SK-N-SH (cell line): ENCODE results near the gene AP3S1. TPM values are rescaled to one million over a fixed set of nuclear protein-coding genes. Genes with fewer than 3 reads are reported as not detected.

Experiments used
- CTCF ChIA-PET: fragments of 300-600, 350-600 bp; formaldehyde crosslinking; extraction: SDS; loops from one replicate; lab custom pipeline; 2021; lab: Yijun Ruan, JAX
- POLR2A ChIA-PET: fragments of 350-600 bp; sonication (Branson Sonifier 250); formaldehyde crosslinking; extraction: SDS; loops from one replicate; lab custom pipeline; 2020; ENCODE audit warnings: antibody characterized with exemption, inconsistent platforms; lab: Yijun Ruan, JAX
- DNase-seq: peaks from one replicate; pipeline ENCODE4 v3.0.0; 2012
- H2AFZ ChIP-seq: fragments of 200-600 bp; sonication (generic); 2 replicates; pipeline ENCODE4 v1.8.1; 2016; ENCODE audit warnings: antibody characterized with exemption, mild to moderate bottlenecking, low read depth
- H3F3A ChIP-seq: fragments of 200-600 bp; sonication (generic); replicated peaks from 2 replicates; pipeline ENCODE3; 2016; ENCODE audit warnings: antibody characterized with exemption, mild to moderate bottlenecking; ENCODE audit not compliant: insufficient read depth
- H3K27ac ChIP-seq, 2 experiments: fragments of 200-500 bp in 1 of 2; fragments of 200-600 bp in 1 of 2; sonication (Bioruptor generic) in 1 of 2; sonication (generic), shearing (Covaris generic) in 1 of 2; 2 replicates each; pipeline versions ENCODE4 v1.5.1 to v1.6.1; 2014 to 2016; ENCODE audit warnings: low read depth in 2 of 2, inconsistent platforms in 1 of 2, low read length in 1 of 2, mild to moderate bottlenecking in 1 of 2, mixed read lengths in 1 of 2
- H3K27me3 ChIP-seq: fragments of 200-600 bp; sonication (generic), shearing (Covaris generic); 2 replicates; pipeline ENCODE4 v1.6.1; 2016; ENCODE audit warnings: mixed run types; ENCODE audit not compliant: insufficient read depth
- H3K36me3 ChIP-seq, 2 experiments: fragments of 200-500 bp in 1 of 2; fragments of 200-600 bp in 1 of 2; sonication (Bioruptor generic) in 1 of 2; sonication (generic) in 1 of 2; replicated peaks in 1 of 2; 2 replicates each; pipeline versions ENCODE3 to v1.5.1; 2014 to 2016; ENCODE audit warnings: low read length in 1 of 2, mild to moderate bottlenecking in 1 of 2; ENCODE audit not compliant: insufficient read depth in 2 of 2, control insufficient read depth in 1 of 2
- H3K4me1 ChIP-seq, 2 experiments: fragments of 200-500 bp in 1 of 2; fragments of 200-600 bp in 1 of 2; sonication (Bioruptor generic) in 1 of 2; sonication (generic), shearing (Covaris generic) in 1 of 2; 2 replicates each; pipeline versions ENCODE4 v1.5.1 to v1.6.1; 2014 to 2016; ENCODE audit warnings: low read depth in 1 of 2, low read length in 1 of 2, mixed run types in 1 of 2; ENCODE audit not compliant: insufficient read depth in 2 of 2, control insufficient read depth in 1 of 2
- H3K4me2 ChIP-seq: fragments of 200-600 bp; sonication (generic), shearing (Covaris generic); 2 replicates; pipeline ENCODE4 v1.6.1; 2017; ENCODE audit warnings: mixed run types
- H3K4me3 ChIP-seq, 2 experiments: fragments of 200-500 bp in 1 of 2; fragments of 200-600 bp in 1 of 2; sonication (Bioruptor generic) in 1 of 2; sonication (generic), shearing (Covaris generic) in 1 of 2; 2 replicates each; pipeline versions ENCODE4 v1.5.1 to v1.8.1; 2014 to 2016; ENCODE audit warnings: low read depth in 2 of 2, inconsistent platforms in 1 of 2, low read length in 1 of 2, mild to moderate bottlenecking in 1 of 2, mixed read lengths in 1 of 2, moderate library complexity in 1 of 2
- H3K79me2 ChIP-seq: fragments of 200-600 bp; sonication (generic); 2 replicates; pipeline ENCODE4 v1.8.1; 2017; ENCODE audit warnings: mild to moderate bottlenecking; ENCODE audit not compliant: insufficient read depth
- H3K9ac ChIP-seq: fragments of 200-600 bp; sonication (generic); 2 replicates; pipeline ENCODE4 v1.6.1; 2017; ENCODE audit warnings: mixed run types
- H3K9me2 ChIP-seq: fragments of 200-600 bp; sonication (generic); 2 replicates; pipeline ENCODE4 v1.6.1; 2017; ENCODE audit warnings: mixed run types
- H3K9me3 ChIP-seq: fragments of 200-600 bp; sonication (generic); 2 replicates; pipeline ENCODE4 v1.6.1; 2017; ENCODE audit warnings: mixed run types, mild to moderate bottlenecking, moderate library complexity
- H4K20me1 ChIP-seq: fragments of 200-600 bp; sonication (generic); 2 replicates; pipeline ENCODE4 v1.6.1; 2017; ENCODE audit warnings: mild to moderate bottlenecking, mixed run types; ENCODE audit not compliant: insufficient read depth
- CHD2 ChIP-seq: fragments of 150-350 bp; IDR thresholded peaks from 2 replicates; pipeline ENCODE4 v1.6.1; 2018; ENCODE audit warnings: low read length; ENCODE audit not compliant: partially characterized antibody
- CTCF ChIP-seq: fragments of 200-600 bp; sonication (generic); IDR thresholded peaks from 2 replicates; pipeline ENCODE4 v1.6.1; 2017; ENCODE audit warnings: antibody characterized with exemption, mild to moderate bottlenecking, moderate library complexity
- EP300 ChIP-seq, 2 experiments: IDR thresholded peaks; 2 replicates each; pipeline versions ENCODE4 v1.4.0 to v1.6.1; 2012; ENCODE audit warnings: borderline replicate concordance in 1 of 2, low read depth in 1 of 2, low read length in 1 of 2
- EZH2phosphoT487 ChIP-seq: fragments of 200-600 bp; sonication (generic); IDR thresholded peaks from 2 replicates; pipeline ENCODE4 v1.6.1; 2017; ENCODE audit warnings: low read depth, mixed run types, mild to moderate bottlenecking, antibody characterized with exemption, moderate library complexity, borderline replicate concordance
- FOXM1 ChIP-seq: IDR thresholded peaks from 2 replicates; pipeline ENCODE4 v1.4.0; 2012; ENCODE audit warnings: low read depth, mild to moderate bottlenecking
- GABPA ChIP-seq: IDR thresholded peaks from 2 replicates; pipeline ENCODE4 v1.4.0; 2012; ENCODE audit warnings: low read depth, mild to moderate bottlenecking
- IRF3 ChIP-seq: fragments of 150-350 bp; IDR thresholded peaks from 2 replicates; pipeline ENCODE4 v1.6.1; 2016; ENCODE audit warnings: mild to moderate bottlenecking, low read depth, low read length
- JUND ChIP-seq: IDR thresholded peaks from 2 replicates; pipeline ENCODE4 v1.4.0; 2012
- MXI1 ChIP-seq: IDR thresholded peaks from 2 replicates; pipeline ENCODE4 v1.6.1; 2012; ENCODE audit warnings: mild to moderate bottlenecking, low read depth, low read length, improper control_type of control experiment
- NFIC ChIP-seq: IDR thresholded peaks from 2 replicates; pipeline ENCODE4 v1.4.0; 2012; ENCODE audit warnings: borderline replicate concordance
- NRF1 ChIP-seq: IDR thresholded peaks from 2 replicates; pipeline ENCODE4 v1.6.1; 2012; ENCODE audit warnings: low read depth, mild to moderate bottlenecking, low read length
- POLR2AphosphoS5 ChIP-seq: IDR thresholded peaks from 2 replicates; pipeline ENCODE4 v1.6.1; 2012; ENCODE audit warnings: low read depth, low read length
- RAD21 ChIP-seq: IDR thresholded peaks from 2 replicates; pipeline ENCODE4 v1.6.1; 2012; ENCODE audit warnings: mild to moderate bottlenecking, low read length
- RCOR1 ChIP-seq: fragments of 150-350 bp; IDR thresholded peaks from 2 replicates; pipeline ENCODE4 v1.6.1; 2017; ENCODE audit warnings: antibody characterized with exemption, low read length
- RFX5 ChIP-seq: IDR thresholded peaks from 2 replicates; pipeline ENCODE4 v1.6.1; 2012; ENCODE audit warnings: mild to moderate bottlenecking, improper control_type of control experiment, low read length
- RXRA ChIP-seq: IDR thresholded peaks from 2 replicates; pipeline ENCODE4 v1.4.0; 2012; ENCODE audit warnings: low read depth, mild to moderate bottlenecking, borderline replicate concordance
- SIN3A ChIP-seq: IDR thresholded peaks from 2 replicates; pipeline ENCODE4 v1.6.1; 2012; ENCODE audit warnings: low read depth, mild to moderate bottlenecking, low read length, moderate library complexity, borderline replicate concordance
- SMC3 ChIP-seq: IDR thresholded peaks from 2 replicates; pipeline ENCODE4 v1.6.1; 2012; ENCODE audit warnings: low read depth, low read length, improper control_type of control experiment
- TAF1 ChIP-seq: IDR thresholded peaks from 2 replicates; pipeline ENCODE4 v1.6.1; 2012; ENCODE audit warnings: low read depth, mild to moderate bottlenecking, low read length, moderate library complexity, borderline replicate concordance
- TCF12 ChIP-seq: IDR thresholded peaks from 2 replicates; pipeline ENCODE4 v1.4.0; 2012
- TEAD4 ChIP-seq: IDR thresholded peaks from 2 replicates; pipeline ENCODE4 v1.4.0; 2012; ENCODE audit warnings: mild to moderate bottlenecking, borderline replicate concordance; ENCODE audit not compliant: insufficient read depth
- YY1 ChIP-seq: IDR thresholded peaks from 2 replicates; pipeline ENCODE4 v1.4.0; 2012; ENCODE audit warnings: low read depth, mild to moderate bottlenecking
- WGBS: methylation state at CpG from one replicate; pipeline ENCODE4 v1.1.6; 2017; ENCODE audit warnings: low lambda C conversion rate; 5-methylcytosine and 5-hydroxymethylcytosine counted together
- polyA plus RNA-seq, 3 experiments: library from polyadenylated mRNA; depleted of rRNA; stranded (reverse); fragments of >200 nt; gene quantifications; 2 replicates each; pipeline ENCODE4 v1.2.3, GENCODE V29; 2012
- TF ChIP-seq, protein P1 (sequence below): IDR thresholded peaks from 2 replicates; pipeline ENCODE4 v1.4.0; 2012; ENCODE audit warnings: low read depth, borderline replicate concordance
- TF ChIP-seq, protein P2 (sequence below): IDR thresholded peaks from 2 replicates; pipeline ENCODE4; 2012
- TF ChIP-seq, protein P3 (sequence below): IDR thresholded peaks from 2 replicates; pipeline ENCODE4 v1.4.0; 2012; ENCODE audit warnings: low read depth, borderline replicate concordance
- TF ChIP-seq, protein P4 (sequence below): fragments of 150-350 bp; IDR thresholded peaks from 2 replicates; pipeline ENCODE4 v1.6.1; 2017; ENCODE audit warnings: antibody characterized with exemption, low read length, low read depth, borderline replicate concordance

AP3S1 gene
- 21.6 and 26.3 TPM in 2 replicates for polyA plus RNA-seq (2012; rRNA removed)
- polyA plus RNA-seq (2012; cell fraction: cytosol; rRNA removed) = 39.6 and 64.4 TPM in 2 replicates
- polyA plus RNA-seq (2012; cell fraction: nucleus; rRNA removed) = 4.2 and 7.4 TPM in 2 replicates

GRCh38 chr5:115841382-115842088, at the start of gene AP3S1, which contains the start of gene ATG12:
Gene AP3S1, plus strand, starts transcription at chr5:115841935. Its CDS starts 103 bp downstream, at chr5:115842038.
Gene ATG12, minus strand, starts transcription at chr5:115841565. Its CDS starts 13 bp downstream, at chr5:115841552.
- POLR2A ChIA-PET = no interaction called here
- H3K36me3 ChIP-seq = peaks cover 15 to 18% of the 10 kb centered on the region in 2 experiments
- H3K4me2 ChIP-seq = peak within 1 kb of the TSS; percentile 88
- peak within 1 kb of the TSS; percentile 95 to 96 for H3K27ac ChIP-seq
- peak within 1 kb of the TSS; percentile 90 for H3K9ac ChIP-seq
- no peaks in the 10 kb centered on the region for H3K9me2 ChIP-seq
- DNase-seq = peak; percentile 93
- H3F3A ChIP-seq = peaks cover 9% of the 10 kb centered on the region
- CTCF ChIA-PET = interaction anchor here (1.4 to 3.5 kb wide), 6 partner anchors 9 to 226 kb away, joined by 3 to 31 read pairs (median 6); no protein-coding TSS in a partner anchor
- H4K20me1 ChIP-seq = peaks cover 51% of the 10 kb centered on the region
- H3K79me2 ChIP-seq = peaks cover 91% of the 10 kb centered on the region
- no peaks in the 10 kb centered on the region for H3K9me3 ChIP-seq
- no peaks in the 10 kb centered on the region for H3K27me3 ChIP-seq
- H2AFZ ChIP-seq = peak within 1 kb of the TSS; percentile 95
- H3K4me1 ChIP-seq = peaks cover 9 to 21% of the 10 kb centered on the region in 2 experiments; a peak in 3 of 4 replicates
- peak within 1 kb of the TSS; percentile 87 to 89 for H3K4me3 ChIP-seq
- WGBS = 8% methylated on average over 41 of the region's 65 CpGs
- TF ChIP-seq, protein P1, sequence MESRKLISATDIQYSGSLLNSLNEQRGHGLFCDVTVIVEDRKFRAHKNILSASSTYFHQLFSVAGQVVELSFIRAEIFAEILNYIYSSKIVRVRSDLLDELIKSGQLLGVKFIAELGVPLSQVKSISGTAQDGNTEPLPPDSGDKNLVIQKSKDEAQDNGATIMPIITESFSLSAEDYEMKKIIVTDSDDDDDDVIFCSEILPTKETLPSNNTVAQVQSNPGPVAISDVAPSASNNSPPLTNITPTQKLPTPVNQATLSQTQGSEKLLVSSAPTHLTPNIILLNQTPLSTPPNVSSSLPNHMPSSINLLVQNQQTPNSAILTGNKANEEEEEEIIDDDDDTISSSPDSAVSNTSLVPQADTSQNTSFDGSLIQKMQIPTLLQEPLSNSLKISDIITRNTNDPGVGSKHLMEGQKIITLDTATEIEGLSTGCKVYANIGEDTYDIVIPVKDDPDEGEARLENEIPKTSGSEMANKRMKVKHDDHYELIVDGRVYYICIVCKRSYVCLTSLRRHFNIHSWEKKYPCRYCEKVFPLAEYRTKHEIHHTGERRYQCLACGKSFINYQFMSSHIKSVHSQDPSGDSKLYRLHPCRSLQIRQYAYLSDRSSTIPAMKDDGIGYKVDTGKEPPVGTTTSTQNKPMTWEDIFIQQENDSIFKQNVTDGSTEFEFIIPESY = no peak
- no peak for TF ChIP-seq RCOR1
- no peak for TF ChIP-seq EZH2phosphoT487
- TF ChIP-seq IRF3 = peak; percentile 84
- TF ChIP-seq, protein P2, sequence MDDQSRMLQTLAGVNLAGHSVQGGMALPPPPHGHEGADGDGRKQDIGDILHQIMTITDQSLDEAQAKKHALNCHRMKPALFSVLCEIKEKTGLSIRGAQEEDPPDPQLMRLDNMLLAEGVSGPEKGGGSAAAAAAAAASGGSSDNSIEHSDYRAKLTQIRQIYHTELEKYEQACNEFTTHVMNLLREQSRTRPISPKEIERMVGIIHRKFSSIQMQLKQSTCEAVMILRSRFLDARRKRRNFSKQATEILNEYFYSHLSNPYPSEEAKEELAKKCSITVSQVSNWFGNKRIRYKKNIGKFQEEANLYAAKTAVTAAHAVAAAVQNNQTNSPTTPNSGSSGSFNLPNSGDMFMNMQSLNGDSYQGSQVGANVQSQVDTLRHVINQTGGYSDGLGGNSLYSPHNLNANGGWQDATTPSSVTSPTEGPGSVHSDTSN = no peak
- no peak for TF ChIP-seq NFIC
- peak; percentile 15; the same call in 1 of the 2 replicates for TF ChIP-seq TCF12
- TF ChIP-seq CTCF = no peak
- peak; percentile 57 for TF ChIP-seq MXI1
- TF ChIP-seq JUND = no peak
- TF ChIP-seq NRF1 = no peak
- TF ChIP-seq, protein P3, sequence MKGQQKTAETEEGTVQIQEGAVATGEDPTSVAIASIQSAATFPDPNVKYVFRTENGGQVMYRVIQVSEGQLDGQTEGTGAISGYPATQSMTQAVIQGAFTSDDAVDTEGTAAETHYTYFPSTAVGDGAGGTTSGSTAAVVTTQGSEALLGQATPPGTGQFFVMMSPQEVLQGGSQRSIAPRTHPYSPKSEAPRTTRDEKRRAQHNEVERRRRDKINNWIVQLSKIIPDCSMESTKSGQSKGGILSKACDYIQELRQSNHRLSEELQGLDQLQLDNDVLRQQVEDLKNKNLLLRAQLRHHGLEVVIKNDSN = no peak
- no peak; the same call in 1 of the 2 replicates for TF ChIP-seq RXRA
- peak; percentile 97 for TF ChIP-seq POLR2AphosphoS5
- no peak for TF ChIP-seq EP300 (IDR thresholded peaks at IDR 0.05; ENCODE audit: borderline replicate concordance in 1 of 2, low read depth in 1 of 2, low read length in 1 of 2)
- no peak for TF ChIP-seq SMC3
- TF ChIP-seq, protein P4, sequence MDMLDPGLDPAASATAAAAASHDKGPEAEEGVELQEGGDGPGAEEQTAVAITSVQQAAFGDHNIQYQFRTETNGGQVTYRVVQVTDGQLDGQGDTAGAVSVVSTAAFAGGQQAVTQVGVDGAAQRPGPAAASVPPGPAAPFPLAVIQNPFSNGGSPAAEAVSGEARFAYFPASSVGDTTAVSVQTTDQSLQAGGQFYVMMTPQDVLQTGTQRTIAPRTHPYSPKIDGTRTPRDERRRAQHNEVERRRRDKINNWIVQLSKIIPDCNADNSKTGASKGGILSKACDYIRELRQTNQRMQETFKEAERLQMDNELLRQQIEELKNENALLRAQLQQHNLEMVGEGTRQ = no peak
- TF ChIP-seq YY1 = peak; percentile 96
- no peak for TF ChIP-seq FOXM1
- peak; percentile 71; the same call in 1 of the 2 replicates for TF ChIP-seq SIN3A
- TF ChIP-seq RAD21 = no peak
- no peak; the same call in 1 of the 2 replicates for TF ChIP-seq RFX5
- no peak for TF ChIP-seq TEAD4
- TF ChIP-seq GABPA = peak; percentile 77
- TF ChIP-seq CHD2 = peak; percentile 4
- TF ChIP-seq TAF1 = peak; percentile 99
